HPDE6-E6E7 (cell line): ENCODE results near the gene MDM2.
"Not testable (repeated sequence)": the region's sequence is repeated elsewhere in the genome, so short reads cannot be mapped to it uniquely, and the experiment has no call there.

Source experiments
- DNase-seq: peaks from one replicate; pipeline ENCODE4 v3.0.0; 2011; ENCODE audit warnings: missing footprints; ENCODE audit errors: extremely low spot score

Gene MDM2

DNA sequence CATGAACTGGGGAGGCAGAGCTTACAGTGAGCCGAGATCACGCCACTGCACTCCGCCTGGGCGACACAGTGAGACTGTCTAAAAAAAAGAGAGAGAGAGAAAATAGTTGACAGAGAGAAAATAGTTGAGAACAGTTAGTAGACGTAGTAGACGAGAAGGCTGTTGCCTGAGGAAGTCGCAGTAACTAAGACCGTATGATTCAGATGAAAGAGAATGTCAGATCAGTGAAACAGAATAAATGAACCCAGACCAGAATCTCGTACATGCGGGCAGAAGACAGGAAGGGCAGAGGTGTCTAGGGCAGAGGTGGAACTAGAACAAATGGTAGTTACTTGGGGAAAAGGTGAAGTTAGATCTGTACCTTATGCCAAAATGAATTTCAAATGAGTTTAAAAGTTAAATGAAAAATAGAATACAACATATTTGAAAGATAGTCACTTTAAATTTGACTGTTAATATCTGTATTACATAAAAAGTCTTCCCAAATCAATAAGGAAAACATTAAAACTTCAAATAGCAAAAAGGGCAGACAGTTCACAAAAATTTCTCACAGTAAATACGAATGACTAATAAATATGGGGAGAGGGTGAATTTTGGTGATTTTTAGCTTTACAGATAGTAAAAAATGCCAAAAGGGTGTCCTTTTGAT lies 17.7 kb downstream of the MDM2 start:
- DNase-seq = no peak

DNA sequence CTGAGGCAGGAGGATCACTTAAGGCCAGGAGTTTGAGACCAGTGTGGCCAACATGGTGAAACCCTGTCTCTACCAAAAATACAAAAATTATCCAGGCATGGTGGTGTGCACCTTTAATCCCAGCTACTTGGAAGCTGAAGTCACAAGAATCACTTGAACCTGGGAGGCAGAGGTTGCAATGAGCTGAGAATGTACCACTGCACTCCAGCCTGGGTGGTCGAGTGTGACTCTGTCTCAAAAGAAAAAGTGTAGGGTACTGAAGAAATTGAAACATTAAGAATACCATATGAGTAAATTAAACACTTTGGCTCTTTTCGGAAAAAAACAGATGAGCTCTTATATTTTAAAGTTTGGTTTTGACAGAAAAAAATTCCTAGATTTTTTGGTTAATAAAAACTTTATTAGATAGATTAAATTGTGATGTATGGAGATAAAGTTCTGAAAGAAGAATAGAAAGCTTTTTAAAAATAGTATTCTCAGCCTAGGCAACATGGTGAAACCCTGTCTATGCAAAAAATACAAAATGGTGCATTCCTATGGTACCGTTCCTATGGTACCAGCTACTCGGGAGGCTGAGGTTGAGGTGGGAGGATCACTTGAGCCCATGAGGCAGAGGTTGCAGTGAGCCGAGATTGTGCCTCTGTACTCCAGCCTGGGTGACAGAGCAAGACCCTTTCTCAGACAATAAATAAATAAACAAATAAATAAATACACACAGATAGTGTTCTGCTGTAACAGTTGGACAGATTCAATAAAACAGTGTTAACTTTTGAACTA lies 20.1 kb downstream of the MDM2 start:
- DNase-seq = no peak

DNA sequence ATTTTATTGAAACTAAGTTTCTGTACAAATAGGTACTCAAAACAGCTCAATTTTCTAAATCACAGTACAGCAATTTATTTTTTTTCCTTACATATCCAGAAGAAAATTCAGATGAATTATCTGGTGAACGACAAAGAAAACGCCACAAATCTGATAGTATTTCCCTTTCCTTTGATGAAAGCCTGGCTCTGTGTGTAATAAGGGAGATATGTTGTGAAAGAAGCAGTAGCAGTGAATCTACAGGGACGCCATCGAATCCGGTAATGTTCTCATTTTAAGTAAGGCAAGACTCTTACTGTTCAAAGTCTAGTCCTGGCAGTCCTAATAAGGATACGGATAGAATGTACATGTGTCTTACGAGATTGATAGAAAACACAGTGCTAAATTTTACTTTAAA lies 20.7 kb downstream of the MDM2 start:
- no peak for DNase-seq

DNA sequence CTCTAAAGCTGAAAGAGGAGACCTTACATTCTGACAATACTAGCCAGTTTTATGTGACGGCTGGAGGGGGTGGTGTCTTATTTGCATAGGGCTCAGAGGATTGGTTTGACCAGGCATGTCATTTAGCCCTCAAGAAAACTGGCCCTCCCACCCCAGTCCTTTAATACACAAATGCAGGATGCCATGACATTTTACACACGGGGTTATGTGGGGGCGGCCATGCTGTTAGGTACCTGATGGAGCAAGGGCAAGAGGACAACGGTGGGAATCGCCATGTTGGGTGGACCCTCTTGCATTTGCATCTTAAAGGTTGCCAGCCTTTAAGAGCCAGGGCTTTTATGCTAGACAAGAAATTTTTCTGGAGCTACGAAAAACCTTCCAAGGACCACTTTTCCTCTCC lies 23.3 kb downstream of the MDM2 start:
- DNase-seq = no peak

DNA sequence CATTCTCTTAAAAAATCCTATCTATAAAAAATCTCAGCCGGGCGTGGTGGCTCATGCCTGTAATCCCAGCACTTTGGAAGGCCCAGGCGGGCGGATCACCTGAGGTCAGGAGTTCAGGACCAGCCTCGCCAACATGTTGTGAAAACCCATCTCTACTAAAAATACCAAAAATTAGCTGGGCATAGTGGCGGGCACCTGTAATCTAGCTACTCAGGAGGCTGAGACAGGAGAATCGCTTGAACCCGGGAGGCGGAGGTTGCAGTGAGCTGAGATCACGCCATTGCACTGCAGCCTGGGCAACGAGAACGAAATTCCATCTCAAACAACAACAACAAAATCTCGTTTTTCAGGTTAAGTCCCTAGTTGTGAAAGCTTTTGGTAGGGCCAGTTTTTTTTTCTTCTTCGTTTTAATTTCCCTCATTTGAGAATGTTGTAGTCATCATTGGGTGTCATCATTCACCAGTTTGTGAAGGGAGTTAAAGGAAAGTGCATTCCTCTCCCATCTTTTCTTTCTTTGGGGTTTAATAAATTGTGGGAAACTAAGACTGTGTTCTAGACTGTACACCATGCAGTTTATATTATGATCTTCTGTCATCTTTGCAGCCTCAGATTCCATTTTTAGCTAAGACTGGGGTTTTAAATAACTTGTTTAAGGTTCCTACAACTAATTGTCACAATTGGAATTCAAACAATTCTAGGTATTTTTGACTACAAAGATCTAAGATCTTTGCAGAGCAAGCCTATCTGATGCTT lies 23.9 kb downstream of the MDM2 start:
- DNase-seq = no peak

DNA sequence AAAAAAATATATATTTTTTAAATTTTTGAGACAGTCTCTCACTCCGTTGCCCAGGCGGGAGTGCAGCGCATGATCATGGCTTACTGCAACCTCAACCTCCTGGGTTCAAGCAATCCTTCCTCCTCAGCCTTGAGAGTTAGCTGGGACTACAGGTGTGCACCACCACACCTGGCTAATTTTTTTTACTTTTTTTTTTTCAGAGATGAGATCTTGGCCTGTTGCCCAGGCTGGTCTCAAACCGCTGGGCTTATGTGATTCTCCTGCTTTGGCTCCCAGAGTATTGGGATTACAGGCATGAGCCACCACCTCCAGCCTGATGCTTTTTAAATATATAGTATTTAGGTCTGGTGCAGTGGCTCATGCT lies 24.5 kb downstream of the MDM2 start:
- no peak for DNase-seq

DNA sequence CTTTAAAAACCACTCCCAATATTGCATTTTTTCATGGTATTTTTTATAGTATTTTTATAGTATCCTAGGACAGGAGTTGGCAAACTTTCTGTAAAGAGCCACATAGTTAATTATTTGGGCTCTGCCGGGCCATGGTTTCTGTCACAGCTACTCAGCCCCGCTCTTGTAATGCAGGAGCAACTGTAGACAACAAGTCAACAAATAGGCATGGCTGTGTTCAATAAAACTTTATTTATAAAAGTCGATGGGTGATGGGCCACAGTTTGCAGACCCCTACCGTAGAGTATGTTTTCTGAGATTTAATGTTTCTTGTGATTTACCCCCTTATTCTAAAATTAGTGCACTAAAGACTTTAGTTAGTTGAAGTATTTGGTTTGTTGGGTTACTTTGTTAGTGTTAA lies 25.5 kb downstream of the MDM2 start:
- DNase-seq = no peak

DNA sequence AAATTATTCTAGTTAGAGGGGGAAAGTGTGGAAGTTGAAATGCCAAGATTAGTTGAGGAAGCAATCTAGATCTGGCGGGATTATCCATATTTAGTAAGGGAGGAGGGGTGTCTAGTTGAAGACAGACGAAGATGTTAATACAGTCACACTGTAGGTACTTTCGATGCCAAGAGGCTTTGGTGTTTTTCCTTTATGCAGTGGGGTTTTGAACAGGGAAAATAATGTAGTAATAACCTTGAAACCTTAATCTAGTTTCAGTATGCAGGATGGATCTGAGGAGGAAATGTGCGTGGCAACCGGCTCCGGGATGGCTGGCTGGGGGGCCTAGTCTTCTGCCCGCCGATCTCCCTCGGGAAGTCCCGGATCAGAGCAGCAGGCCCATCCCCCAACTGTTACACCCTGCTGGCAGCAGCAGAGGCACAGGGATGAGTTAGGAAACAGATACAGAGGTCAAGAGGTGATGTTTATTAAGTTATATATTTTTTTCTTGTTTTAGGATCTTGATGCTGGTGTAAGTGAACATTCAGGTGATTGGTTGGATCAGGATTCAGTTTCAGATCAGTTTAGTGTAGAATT lies 27.4 kb downstream of the MDM2 start:
- no peak for DNase-seq

DNA sequence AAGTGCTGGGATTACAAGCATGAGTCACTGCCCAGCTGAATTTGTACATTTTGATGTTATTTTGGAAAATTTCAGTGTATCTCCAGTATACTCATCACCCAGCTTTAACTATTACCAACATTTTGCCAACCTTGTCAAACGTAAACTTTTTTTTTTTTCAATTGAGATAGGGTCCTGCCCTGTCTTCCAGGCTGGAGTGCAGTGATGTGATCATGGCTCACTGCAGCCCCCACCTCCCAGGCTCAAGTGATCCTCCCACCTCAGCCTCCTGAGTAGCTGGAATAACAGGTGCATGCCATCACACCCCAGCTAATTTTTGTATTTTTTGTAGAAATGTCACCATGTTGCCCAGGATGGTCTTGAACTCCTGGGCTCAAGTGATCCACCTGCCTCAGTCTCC lies 29.2 kb downstream of the MDM2 start:
- no peak for DNase-seq

DNA sequence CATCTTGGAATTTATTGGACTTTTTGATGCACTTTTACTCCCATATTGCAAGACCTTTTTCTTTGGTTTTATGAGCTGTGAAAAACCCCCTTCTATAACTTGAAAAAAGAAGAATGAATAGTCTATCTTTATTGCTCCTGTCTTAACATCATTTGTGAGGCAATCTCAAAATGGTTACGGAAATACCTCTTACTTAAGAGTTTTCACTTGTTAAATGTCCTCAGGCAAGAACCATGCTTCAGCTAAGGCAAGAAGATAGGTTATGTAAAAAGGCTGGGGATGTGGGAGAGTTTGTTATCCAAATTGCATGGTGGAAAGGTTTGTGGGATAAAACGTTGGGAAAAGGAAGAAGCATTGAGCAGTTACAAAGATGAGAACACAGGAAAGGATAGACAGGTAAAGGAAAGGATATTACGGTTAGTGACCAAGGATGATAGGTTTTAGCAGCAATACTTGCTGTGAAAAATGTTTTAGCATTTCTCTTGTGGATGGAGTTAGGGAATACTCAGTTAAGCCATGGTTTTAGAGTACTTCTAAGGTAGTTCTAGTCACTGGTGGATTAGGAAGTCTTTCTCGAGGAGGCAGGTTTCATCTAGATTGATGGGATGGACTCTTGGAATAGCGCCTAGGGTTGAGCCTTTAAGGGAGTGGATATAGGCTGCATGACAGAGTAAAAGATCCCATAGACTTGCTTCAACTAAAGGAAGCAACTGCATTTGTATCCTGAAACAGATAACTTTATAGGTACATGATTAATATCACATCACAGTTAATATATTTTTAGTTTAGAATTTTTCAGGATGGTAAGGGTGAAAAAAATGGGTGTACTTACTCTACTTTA lies 30.3 kb downstream of the MDM2 start:
- no peak for DNase-seq

DNA sequence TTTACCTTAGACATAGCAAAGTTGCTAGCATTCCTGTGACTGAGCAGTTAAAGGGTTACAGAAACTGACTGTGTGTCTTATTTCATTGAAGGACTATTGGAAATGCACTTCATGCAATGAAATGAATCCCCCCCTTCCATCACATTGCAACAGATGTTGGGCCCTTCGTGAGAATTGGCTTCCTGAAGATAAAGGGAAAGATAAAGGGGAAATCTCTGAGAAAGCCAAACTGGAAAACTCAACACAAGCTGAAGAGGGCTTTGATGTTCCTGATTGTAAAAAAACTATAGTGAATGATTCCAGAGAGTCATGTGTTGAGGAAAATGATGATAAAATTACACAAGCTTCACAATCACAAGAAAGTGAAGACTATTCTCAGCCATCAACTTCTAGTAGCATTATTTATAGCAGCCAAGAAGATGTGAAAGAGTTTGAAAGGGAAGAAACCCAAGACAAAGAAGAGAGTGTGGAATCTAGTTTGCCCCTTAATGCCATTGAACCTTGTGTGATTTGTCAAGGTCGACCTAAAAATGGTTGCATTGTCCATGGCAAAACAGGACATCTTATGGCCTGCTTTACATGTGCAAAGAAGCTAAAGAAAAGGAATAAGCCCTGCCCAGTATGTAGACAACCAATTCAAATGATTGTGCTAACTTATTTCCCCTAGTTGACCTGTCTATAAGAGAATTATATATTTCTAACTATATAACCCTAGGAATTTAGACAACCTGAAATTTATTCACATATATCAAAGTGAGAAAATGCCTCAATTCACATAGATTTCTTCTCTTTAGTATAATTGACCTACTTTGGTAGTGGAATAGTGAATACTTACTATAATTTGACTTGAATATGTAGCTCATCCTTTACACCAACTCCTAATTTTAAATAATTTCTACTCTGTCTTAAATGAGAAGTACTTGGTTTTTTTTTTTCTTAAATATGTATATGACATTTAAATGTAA lies 31.5 kb downstream of the MDM2 start:
- no peak for DNase-seq

DNA sequence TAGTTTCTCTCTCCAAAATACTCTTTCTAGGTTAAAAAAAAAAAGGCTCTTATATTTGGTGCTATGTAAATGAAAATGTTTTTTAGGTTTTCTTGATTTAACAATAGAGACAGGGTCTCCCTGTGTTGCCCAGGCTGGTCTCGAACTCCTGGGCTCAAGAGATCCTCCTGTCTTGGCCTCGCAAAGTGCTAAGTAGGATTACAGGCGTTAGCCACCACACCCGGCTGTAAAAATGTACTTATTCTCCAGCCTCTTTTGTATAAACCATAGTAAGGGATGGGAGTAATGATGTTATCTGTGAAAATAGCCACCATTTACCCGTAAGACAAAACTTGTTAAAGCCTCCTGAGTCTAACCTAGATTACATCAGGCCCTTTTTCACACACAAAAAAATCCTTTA lies 33.2 kb downstream of the MDM2 start:
- DNase-seq = not testable (repeated sequence)

DNA sequence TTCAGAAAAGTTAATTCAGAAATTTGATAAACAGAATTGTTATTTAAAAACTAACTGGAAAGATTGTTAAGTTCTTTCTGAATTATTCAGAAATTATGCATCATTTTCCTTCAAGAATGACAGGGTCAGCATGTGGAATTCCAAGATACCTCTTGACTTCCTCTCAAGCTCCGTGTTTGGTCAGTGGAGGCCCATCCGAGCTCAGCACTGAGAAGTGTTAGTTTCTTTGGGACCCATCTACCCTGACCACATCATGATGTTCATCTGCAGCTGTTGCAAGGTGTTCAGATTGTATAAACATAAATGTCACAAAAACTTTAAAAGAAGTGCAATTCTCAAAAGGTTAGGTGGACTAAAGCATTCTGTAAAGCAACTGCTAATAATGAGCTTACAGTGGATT lies 33.7 kb downstream of the MDM2 start:
- no peak for DNase-seq

DNA sequence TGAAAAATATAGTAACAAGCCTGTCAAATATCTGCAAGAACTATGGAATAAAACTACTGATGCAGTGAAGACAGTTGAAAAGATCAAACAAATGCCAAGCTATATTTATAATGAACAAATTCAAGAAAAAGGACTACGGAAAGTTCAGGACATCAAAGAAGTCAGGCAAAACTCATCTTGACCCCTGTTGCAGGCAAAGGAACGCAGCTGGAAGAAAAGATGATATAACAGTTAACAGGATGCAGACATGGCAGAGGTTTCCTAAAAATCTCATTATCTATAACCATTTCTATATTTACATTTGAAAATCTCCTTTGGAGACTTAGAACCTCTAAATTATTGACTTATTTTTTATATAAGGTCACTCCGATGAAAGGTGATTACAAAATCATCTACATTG lies 34.1 kb downstream of the MDM2 start:
- DNase-seq = no peak

DNA sequence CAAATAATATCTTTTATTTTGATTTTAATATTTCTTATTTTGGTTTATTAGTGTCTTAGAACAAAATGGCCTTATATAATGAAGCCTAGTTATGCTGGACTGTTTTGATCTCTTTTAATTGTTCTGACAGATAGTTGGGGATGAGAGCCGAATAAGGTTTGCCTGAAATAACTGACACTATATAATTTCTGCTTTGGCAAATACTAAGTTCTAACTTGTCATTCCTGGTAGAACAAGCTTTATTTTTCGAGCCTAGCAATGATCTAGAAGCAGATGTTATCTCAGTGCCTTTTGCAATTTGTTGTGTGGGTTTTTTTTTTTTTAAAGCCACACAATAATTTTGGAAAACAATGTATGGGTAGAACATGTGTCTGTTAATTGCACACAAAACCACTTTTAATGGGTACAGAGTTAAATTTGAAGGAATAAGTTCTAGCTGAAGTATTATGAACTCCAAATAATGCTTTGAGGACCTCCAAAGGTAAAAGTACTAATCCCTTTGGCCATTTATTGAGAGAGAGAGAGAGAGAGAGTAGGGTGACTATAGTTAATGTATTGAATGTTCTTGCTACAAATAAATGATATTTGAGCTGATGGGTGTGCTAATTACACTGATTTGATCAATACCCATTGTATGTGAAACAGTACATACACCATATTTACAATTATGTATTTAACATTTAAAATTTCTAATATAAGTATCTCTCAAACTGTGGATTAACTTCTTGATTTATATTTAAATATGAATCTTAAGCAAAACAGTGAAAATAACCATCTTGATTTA lies 35.0 kb downstream of the MDM2 start:
- no peak for DNase-seq

DNA sequence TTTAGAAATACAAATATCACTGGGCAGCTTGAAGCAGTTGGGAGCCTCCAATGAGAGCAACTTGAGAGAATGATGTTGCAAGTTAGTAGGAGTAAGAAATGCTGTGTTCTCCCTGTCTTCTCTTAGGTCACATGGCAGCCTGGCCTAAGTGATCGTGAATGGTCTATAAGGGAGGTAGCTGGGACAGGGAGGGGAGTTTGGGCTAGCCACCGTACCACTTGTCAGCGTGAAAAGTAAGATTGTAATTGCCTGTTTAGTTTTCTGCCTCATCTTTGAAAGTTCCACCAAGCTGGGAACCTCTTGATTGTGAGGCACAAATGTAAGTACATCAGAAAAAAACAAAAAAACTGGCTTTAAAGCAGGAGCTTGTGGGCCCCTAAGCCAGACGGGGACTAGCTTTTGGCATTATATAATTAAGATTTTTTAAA lies 36.4 kb downstream of the MDM2 start:
- DNase-seq = no peak

DNA sequence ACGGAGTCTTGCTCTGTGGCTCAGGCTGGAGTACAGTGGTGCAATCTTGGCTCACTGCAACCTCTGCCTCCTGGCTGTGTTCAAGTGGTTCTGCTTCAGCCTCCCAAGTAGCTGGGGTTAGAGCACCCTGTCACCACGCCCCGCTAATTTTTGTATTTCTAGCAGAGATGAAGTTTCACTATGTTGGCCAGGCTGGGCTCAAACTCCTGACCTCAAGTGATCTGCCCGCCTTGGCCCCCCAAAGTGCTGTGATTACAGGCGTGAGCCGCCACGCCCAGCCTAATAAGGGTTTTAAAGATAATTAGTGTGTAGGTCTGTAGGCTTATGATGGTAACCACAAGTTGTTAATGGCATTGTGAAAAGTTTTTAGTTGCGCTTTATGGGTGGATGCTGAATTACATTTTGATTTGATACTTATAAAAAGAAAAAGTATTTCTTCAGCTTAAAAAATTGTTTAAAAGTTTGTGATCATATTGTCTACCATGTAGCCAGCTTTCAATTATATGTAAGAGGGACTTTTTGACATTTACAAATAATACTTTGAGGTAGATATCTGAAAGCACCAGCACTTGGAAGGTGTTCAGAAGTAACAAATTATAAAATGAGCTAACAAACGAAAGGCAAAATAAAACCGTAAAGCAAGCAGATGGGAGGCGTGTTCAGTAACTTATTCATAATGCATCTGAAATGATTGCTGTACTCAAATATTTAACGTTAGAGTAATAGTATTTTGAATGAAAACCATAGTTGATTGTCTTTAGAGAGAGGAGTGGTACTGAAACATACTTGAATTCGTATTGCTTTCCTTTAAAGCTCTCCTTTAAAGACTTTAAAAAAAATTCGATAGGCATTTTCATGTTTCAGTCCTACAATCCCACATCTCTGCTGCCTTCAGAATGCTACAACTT lies 37.1 kb downstream of the MDM2 start:
- no peak for DNase-seq

DNA sequence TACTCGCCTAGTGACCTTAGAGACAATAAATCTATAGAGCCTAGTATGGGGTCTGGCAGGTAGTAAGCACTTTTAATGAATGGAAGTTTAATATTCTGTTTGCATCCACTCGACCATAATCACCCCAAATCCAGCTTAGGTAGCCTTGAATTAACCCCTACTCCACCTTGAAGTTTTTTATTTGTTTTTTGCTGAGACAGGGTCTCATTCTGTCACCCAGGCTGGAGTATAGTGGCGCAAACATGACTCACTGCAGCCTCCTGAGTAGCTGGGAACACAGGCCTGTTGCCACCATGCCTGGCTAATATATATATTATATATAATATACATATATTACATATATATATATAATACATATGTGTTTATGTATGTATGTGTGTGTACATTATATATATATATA lies 38.8 kb downstream of the MDM2 start:
- no peak for DNase-seq

DNA sequence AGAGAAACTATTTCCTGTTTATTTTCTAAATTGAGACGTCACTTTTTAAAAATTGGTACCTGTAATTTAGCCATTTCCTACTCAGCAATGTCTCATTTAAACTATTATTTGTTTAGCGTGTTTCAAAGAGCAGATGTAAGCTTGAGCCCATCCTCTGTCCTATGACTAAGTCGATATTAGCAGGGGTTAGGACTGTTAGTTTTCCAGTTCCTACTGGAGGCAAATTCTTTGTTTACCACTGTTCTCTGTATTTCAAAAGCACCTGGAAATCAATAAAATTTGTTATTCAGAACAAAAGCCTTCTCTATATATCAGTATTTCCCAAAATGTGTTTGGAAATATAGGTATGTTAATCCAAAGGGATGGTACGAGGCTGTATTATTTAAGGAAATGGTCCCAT lies 42.4 kb downstream of the MDM2 start:
- no peak for DNase-seq
